ENCODE measurements around the gene JSRP1. TPM values are rescaled to one million over a fixed set of nuclear protein-coding genes. Genes with fewer than 3 reads are reported as not detected.
A peak's percentile ranks its signal among the peaks of the same experiment; 100 is the strongest.

JSRP1 gene
- total and polyA plus RNA-seq, 2 donors (not counting 1 experiment from before 2014, with no cell fraction given) = not detected

GRCh38 chr19:2216361-2217225 is 39.6 kb downstream of the JSRP1 start:
- H3K27ac ChIP-seq (ENCODE audit: insufficient read depth, low read length) = no peak overlapping the region
- DNase-seq (ENCODE audit: low read depth in 2 of 2) = no peak
- no peaks in the 10 kb centered on the region for H3K9me3 ChIP-seq (ENCODE audit: control insufficient read depth, insufficient read depth, low read depth, low read length)
- H3K4me1 ChIP-seq (ENCODE audit: control insufficient read depth, extremely low read depth, insufficient read depth, low read length) = peaks cover 2% of the 10 kb centered on the region
- H3K4me2 ChIP-seq (ENCODE audit: extremely low read depth, insufficient read depth, low read length) = no peak overlapping the region
- peaks cover 53% of the 10 kb centered on the region for H3K36me3 ChIP-seq (ENCODE audit: control insufficient read depth, insufficient read depth, low read length)
- no peak overlapping the region for H3K4me3 ChIP-seq (replicated peaks in 1 of 4; ENCODE audit: control extremely low read depth in 1 of 4, insufficient read depth in 1 of 4, low read depth in 3 of 4, low read length in 4 of 4)
- no peak overlapping the region for H2AFZ ChIP-seq (ENCODE audit: low read length)
- no peaks in the 10 kb centered on the region for H3K27me3 ChIP-seq (ENCODE audit: control insufficient read depth, insufficient read depth, low read length)
- TF ChIP-seq CTCF (conservative IDR thresholded peaks at IDR 0.05 in 1 of 2, IDR thresholded peaks at IDR 0.05 in 1 of 2; ENCODE audit: low read depth in 1 of 2, low read length in 2 of 2) = no peak
- no peak for TF ChIP-seq EZH2 (IDR thresholded peaks at IDR 0.05; ENCODE audit: low read length, missing control alignments)
- no peak overlapping the region for H3K9ac ChIP-seq (ENCODE audit: insufficient read depth, low read length)
- no peaks in the 10 kb centered on the region for H4K20me1 ChIP-seq (ENCODE audit: control insufficient read depth, extremely low read depth, insufficient read depth, low read length)
- H3K79me2 ChIP-seq (ENCODE audit: control insufficient read depth, insufficient read depth, low read length) = peaks cover 6% of the 10 kb centered on the region

DNA sequence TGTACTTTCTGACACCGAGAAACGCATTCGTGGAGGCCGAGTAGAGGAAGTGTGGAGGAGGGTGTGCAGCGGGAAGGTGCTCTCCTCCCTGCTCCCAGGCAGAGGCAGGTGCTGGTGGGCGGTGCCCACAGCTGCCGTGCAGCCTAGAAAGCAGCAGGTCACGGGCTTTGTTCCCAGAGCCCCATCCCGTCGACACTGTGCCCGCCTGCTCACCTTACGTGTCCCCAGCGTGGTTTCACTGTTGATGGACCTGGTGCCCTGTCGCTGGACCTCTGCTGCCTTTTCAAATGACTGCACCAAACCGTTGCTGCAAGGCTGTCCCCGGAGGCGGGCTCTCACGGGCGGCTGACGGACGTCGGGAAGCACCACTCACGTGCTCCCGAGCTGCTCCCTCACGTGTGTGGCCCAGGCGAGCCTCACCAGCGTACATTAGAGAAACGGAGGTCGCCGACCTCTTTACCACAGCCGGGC is 40.9 kb downstream of the JSRP1 start:
- no peak overlapping the region for H3K4me2 ChIP-seq (ENCODE audit: extremely low read depth, insufficient read depth, low read length)
- peaks cover 62% of the 10 kb centered on the region for H3K36me3 ChIP-seq (ENCODE audit: control insufficient read depth, insufficient read depth, low read length)
- H2AFZ ChIP-seq (ENCODE audit: low read length) = no peak overlapping the region

More for the DNA sequence above, 40.9 kb downstream of the JSRP1 start:
- Histone ChIP-seq H3K9ac (ENCODE audit: insufficient read depth, low read length) (no peak overlapping the region), H3K27me3 (ENCODE audit: control insufficient read depth, insufficient read depth, low read length) (no peaks in the 10 kb centered on the region), H3K4me1 (ENCODE audit: control insufficient read depth, extremely low read depth, insufficient read depth, low read length) (peaks cover 2% of the 10 kb centered on the region), H3K79me2 (ENCODE audit: control insufficient read depth, insufficient read depth, low read length) (peaks cover 7% of the 10 kb centered on the region), H4K20me1 (ENCODE audit: control insufficient read depth, extremely low read depth, insufficient read depth, low read length) (no peaks in the 10 kb centered on the region), H3K9me3 (ENCODE audit: control insufficient read depth, insufficient read depth, low read depth, low read length) (no peaks in the 10 kb centered on the region), H3K4me3 (replicated peaks in 1 of 4; ENCODE audit: control extremely low read depth in 1 of 4, insufficient read depth in 1 of 4, low read depth in 3 of 4, low read length in 4 of 4) (no peak overlapping the region), H3K27ac (ENCODE audit: insufficient read depth, low read length) (no peak overlapping the region)
- TF ChIP-seq CTCF (conservative IDR thresholded peaks at IDR 0.05 in 1 of 2, IDR thresholded peaks at IDR 0.05 in 1 of 2; ENCODE audit: low read depth in 1 of 2, low read length in 2 of 2) (no peak), EZH2 (IDR thresholded peaks at IDR 0.05; ENCODE audit: low read length, missing control alignments) (no peak)
- DNase-seq (ENCODE audit: low read depth in 2 of 2) = peak in 1 of 2 donors; percentile 53

Data from fibroblast of lung (primary cell).